ENCODE results near the gene RGS9.

RGS9 gene

DNA sequence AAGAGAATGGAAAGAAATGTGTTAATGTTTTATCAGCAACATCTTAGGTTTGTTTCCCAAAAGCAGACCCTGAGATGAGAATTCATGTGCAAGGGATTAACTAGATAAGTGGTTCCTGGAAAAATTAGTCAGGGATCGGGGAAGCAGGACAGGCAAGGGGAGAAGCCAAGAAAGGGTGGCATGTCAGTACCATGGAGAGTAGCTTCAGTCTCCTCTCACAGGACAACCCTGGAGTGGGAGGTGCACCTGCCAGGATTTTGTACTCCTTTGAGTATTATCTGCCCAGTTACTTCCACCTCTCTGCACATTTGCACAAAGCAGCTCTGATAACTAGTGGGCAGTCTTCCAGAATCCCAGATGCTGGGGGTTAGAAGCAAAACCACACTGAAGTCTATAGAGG, 117.0 kb downstream of the RGS9 start:
- TF ChIP-seq, protein P1, sequence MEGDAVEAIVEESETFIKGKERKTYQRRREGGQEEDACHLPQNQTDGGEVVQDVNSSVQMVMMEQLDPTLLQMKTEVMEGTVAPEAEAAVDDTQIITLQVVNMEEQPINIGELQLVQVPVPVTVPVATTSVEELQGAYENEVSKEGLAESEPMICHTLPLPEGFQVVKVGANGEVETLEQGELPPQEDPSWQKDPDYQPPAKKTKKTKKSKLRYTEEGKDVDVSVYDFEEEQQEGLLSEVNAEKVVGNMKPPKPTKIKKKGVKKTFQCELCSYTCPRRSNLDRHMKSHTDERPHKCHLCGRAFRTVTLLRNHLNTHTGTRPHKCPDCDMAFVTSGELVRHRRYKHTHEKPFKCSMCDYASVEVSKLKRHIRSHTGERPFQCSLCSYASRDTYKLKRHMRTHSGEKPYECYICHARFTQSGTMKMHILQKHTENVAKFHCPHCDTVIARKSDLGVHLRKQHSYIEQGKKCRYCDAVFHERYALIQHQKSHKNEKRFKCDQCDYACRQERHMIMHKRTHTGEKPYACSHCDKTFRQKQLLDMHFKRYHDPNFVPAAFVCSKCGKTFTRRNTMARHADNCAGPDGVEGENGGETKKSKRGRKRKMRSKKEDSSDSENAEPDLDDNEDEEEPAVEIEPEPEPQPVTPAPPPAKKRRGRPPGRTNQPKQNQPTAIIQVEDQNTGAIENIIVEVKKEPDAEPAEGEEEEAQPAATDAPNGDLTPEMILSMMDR (IDR thresholded peaks at IDR 0.05): no peak

DNA sequence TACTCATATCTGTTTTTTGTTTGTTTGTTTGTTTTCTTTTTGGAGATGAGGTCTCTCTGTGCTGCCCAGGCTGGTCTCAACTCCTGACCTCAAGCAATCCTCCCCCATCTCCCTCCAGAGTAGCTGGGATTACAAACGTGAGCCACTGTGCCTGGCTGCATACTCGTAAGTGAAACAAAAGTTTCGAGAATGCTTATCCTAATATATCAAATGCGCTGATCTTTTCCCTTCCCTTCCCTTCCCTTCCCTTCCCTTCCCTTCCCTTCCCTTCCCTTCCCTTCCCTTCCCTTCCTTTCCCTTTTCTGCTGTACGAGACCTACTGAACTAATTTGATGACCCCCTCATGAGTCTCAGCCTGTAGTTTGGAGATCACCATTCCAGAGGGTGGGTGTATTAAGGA, 122.1 kb downstream of the RGS9 start:
- TF ChIP-seq, protein P1 (IDR thresholded peaks at IDR 0.05): no peak

DNA sequence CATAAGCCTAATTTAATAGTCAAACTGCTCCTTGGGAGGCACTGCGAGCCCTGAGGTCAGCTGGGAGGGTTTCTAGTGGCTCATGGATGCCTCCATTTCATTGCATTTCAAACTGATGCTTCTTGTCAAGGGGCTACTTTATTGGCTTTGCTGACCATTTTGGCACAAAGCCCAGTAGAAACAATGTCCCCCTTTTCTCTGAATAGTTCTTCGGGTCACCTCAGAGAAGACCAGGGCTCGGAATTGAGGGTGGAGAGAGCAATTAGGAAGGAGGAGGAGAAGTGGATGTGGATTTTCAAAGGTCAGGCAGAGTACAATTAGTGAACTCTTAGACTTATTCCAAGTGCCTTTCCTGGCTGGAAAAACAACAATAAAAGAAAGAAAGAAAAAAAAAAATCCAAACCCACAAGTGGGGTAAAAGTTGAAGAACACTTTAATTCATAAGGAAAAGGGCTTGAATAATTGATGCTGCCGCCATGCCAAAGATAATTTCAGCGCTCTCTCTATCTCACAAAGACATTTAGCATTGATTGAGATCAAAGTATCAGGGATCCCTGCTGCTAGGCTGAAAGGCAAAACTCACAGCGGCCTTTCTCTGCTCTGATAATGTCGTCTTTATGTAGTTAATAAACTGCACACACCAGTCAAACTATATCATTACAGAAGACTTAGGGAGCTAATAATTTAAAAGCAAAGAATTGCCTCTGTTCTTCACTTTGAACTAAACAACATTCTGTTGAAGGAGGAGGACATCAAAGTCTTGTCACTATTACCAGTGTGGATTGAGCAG, 122.7 kb downstream of the RGS9 start:
- TF ChIP-seq, protein P1 (IDR thresholded peaks at IDR 0.05): no peak

DNA sequence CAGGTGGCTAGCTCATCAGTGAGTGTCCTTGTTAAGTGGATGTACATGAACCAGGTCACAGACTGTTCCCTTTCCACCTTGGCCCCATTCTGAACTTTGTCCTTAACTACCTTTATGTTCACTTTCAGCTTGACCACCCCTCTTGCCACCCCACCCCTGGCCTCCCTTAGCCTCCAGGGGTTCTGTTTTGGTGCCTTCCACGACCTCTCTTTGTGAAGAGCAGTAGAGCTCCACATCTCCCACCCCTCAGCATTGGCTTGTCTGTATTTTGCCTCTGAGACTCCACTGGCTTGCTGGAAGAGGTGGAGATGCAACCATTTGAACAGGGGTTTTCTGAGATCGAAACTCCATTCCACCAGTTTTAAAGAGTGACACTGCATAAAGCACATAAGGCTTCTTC, 123.5 kb downstream of the RGS9 start:
- TF ChIP-seq, protein P1 (IDR thresholded peaks at IDR 0.05): no peak

DNA sequence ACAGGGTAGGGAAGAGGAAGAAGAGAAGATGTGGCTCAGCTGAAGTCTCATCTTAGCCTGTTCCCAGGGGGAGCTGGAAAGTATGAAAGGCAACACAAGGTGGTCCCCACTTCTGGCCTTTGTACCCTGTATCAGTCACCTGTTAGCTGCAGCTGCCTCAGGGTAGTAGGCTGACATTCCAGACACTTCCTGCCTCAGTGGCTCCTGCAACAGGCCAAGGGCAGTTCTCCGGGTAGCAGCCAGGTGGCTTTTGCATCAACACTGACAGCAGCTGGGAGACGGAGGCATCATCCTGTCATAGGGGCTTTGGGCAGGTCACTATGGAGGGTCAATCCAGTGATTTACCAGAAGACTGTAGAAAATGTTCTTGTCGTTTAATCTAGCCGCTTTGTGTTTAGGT, 124.0 kb downstream of the RGS9 start:
- TF ChIP-seq, protein P1 (IDR thresholded peaks at IDR 0.05): no peak

DNA sequence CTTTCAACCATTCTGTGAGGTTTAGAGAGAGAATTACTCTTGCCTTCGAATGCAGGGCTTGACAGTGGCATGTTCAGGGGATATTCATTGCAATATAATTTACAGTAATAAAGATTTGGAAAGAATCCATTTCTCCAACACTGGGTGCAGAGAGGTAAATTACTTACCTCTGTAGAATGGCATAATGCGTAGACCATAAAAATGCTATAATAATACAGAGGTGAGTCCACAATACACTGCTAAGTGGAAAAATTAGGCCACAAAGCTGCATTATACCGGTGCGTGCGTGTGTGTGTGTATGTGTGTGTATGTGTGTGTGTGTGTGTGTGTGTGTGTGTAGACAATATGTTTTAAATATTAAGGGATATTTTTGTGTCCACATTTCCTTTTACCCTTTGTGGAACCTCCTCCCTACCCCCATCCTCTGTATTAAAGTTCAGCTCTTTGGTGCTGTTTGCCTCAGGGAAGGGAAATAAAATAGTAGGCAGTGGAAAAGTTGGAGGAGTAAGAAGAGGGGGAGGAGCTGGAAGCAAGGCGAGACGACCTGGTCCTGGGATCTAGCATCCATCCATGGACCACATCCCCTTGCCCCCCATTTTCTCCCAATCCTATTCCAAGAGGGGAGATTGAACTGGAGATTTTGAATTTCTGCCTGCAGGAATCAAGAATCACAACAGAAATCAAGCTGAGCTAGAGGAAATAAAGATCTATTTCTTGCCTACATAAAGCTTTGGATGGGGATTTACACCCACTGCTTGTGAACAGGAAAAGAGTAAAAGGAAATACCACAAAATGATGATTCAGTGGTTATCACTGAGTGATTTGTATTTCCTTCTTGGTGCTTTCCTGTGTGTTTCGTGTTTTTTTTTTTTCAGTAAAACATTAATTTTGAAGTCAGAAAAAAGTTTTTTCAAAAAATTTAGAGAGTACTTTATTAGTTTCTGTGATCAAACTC, 124.8 kb downstream of the RGS9 start:
- TF ChIP-seq, protein P1 (IDR thresholded peaks at IDR 0.05): no peak

DNA sequence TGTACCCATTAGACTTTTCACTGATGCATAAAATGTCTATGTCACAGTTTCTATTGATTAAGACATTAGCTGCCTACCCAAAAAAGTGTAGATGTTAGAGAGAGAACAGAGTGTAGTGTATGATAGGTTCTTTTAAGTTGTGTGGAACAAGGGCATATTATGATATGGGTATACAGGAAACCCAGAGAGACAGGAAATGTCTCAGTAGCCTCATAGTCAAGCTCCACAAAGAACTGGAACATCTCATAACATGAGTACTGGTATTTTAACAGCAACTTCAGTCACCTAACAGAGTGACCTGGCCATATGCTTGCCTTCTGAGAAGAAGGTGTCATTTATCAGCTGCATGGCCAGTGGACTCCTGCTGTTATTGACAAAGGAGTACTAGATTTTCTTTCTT, 128.1 kb downstream of the RGS9 start:
- TF ChIP-seq, protein P1 (IDR thresholded peaks at IDR 0.05): no peak
